ENCODE measurements around the gene PPP1R1C. TPM values are rescaled to one million over a fixed set of nuclear protein-coding genes. Genes with fewer than 3 reads are reported as not detected.

PPP1R1C gene
- total and polyA plus RNA-seq, 4 donors, result 7.8 to 27.3 (median 9.7) TPM

DNA sequence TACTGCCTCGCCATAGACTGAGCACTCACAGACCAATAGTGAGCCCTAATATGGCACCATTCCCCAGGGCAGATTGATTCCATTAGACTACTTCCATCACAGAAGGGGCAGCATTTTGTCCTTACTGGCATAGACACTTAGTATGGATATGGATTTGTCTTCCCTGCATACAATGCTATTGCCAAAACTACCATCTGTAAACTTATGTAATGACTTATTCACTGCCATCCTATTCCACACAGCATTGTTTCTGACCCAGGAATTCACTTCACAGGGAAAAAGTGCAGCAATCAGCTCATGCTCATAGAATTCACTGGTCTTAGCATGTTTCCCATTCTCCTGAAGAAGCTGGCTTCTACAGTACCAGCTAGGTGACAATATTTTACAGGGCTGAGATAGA lies 179.0 kb downstream of the PPP1R1C start:
- WGBS (ENCODE audit: insufficient coverage), result no CpG with 5 or more reads among the region's 1 CpG
- DNase-seq (ENCODE audit: low read depth in 4 of 6, low spot score in 6 of 6), result no peak
- H3K9me3 ChIP-seq (ENCODE audit: control insufficient read depth, insufficient read depth, low read length), result no peaks in the 10 kb centered on the region
- no peaks in the 10 kb centered on the region for H3K36me3 ChIP-seq (ENCODE audit: control insufficient read depth, insufficient read depth, low read length)
- no peaks in the 10 kb centered on the region for H3K27me3 ChIP-seq (ENCODE audit: control insufficient read depth, insufficient read depth, low read length)
- H3K4me3 ChIP-seq (ENCODE audit: low read depth, low read length), result no peak overlapping the region
- H3K27ac ChIP-seq (ENCODE audit: low read depth, low read length), result no peak overlapping the region
- no peaks in the 10 kb centered on the region for H3K4me1 ChIP-seq (ENCODE audit: control insufficient read depth, insufficient read depth, low read length)

DNA sequence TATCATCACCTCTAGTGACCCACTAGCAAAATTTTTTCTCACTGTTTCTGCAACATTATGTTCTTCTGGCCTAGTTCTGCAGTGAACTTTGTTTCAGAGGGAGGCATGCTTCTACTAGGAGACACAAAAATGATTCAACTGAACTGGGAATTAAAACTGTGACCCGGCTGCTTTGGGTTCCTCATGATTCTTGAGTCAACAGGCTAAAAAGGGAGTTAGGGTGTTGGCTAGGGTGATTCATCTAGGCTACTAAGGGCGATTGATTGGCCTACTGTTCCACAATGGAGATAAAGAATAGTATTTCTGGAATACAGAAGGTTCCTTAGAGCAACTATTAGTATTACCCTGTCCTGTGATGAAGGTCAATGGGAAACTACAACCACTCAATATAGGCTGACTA lies 179.5 kb downstream of the PPP1R1C start:
- no peak for DNase-seq (ENCODE audit: low read depth in 4 of 6, low spot score in 6 of 6)
- Histone ChIP-seq H3K9me3 (ENCODE audit: control insufficient read depth, insufficient read depth, low read length) (no peaks in the 10 kb centered on the region), H3K27me3 (ENCODE audit: control insufficient read depth, insufficient read depth, low read length) (no peaks in the 10 kb centered on the region), H3K27ac (ENCODE audit: low read depth, low read length) (no peak overlapping the region), H3K36me3 (ENCODE audit: control insufficient read depth, insufficient read depth, low read length) (no peaks in the 10 kb centered on the region), H3K4me3 (ENCODE audit: low read depth, low read length) (no peak overlapping the region), H3K4me1 (ENCODE audit: control insufficient read depth, insufficient read depth, low read length) (no peaks in the 10 kb centered on the region)
- WGBS (ENCODE audit: insufficient coverage), result 100% methylated on average over 1 of the region's 2 CpGs

DNA sequence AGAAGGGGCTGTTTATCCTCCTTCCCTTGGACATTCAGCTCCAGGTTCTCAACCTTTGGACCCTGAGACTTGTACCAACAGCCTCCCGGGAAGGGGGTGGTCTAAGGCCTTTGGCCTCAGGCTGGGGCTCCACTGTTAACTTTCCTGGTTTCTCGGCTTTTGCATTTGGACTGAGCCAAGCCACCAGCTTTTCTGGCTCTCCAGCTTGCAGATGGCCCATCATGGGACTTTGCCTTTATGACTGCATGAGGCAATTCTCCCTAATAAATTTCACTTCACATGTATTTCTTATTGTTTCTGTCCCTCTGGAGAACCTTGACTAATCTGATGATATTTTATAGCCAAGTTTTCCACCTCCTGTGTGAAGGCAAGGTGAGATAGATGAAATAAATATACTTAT lies 180.8 kb downstream of the PPP1R1C start:
- 88% methylated on average over 2 of the region's 2 CpGs for WGBS (ENCODE audit: insufficient coverage)
- Histone ChIP-seq H3K4me1 (ENCODE audit: control insufficient read depth, insufficient read depth, low read length) (no peaks in the 10 kb centered on the region), H3K36me3 (ENCODE audit: control insufficient read depth, insufficient read depth, low read length) (no peaks in the 10 kb centered on the region), H3K4me3 (ENCODE audit: low read depth, low read length) (no peak overlapping the region), H3K9me3 (ENCODE audit: control insufficient read depth, insufficient read depth, low read length) (no peaks in the 10 kb centered on the region), H3K27ac (ENCODE audit: low read depth, low read length) (no peak overlapping the region), H3K27me3 (ENCODE audit: control insufficient read depth, insufficient read depth, low read length) (no peaks in the 10 kb centered on the region)
- no peak for DNase-seq (ENCODE audit: low read depth in 4 of 6, low spot score in 6 of 6)

DNA sequence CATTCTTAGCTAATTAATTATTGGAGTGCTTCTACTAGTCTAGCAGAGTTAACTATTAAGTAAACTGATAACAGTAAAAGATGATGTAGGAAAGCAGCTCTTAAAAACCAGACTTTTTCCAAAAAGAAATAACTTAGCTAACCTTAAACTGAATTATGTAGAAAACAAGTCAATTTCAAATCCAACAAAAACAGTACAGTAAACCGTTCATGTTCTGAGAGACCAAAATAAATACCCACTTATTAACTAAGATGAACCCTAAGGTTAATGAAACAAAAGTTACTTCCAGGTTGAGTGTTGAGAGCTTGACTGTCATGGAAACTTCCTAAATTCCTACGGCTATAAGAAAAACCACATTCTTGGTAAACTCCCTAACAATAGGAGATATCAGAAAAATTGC lies 181.2 kb downstream of the PPP1R1C start:
- no peak overlapping the region for H3K4me3 ChIP-seq (ENCODE audit: low read depth, low read length)
- no peak for DNase-seq (ENCODE audit: low read depth in 4 of 6, low spot score in 6 of 6)
- H3K4me1 ChIP-seq (ENCODE audit: control insufficient read depth, insufficient read depth, low read length), result no peaks in the 10 kb centered on the region
- H3K27me3 ChIP-seq (ENCODE audit: control insufficient read depth, insufficient read depth, low read length), result no peaks in the 10 kb centered on the region
- no peaks in the 10 kb centered on the region for H3K9me3 ChIP-seq (ENCODE audit: control insufficient read depth, insufficient read depth, low read length)
- H3K36me3 ChIP-seq (ENCODE audit: control insufficient read depth, insufficient read depth, low read length), result no peaks in the 10 kb centered on the region
- H3K27ac ChIP-seq (ENCODE audit: low read depth, low read length), result no peak overlapping the region
- WGBS (ENCODE audit: insufficient coverage), result no CpG with 5 or more reads among the region's 2 CpGs

Small RNA genes within 50 kb of the gene (small RNA-seq; reads per million reads assigned to genes)
- gene RNA5SP113 (ENCODE audit: low replicate concordance), result not detected

Other genes with a start within 250 kb of the PPP1R1C start
- gene ITPRID2, start 94.1 kb upstream of the PPP1R1C start, total RNA-seq, result 100 to 1,000 TPM; 158 to 164 TPM
- gene ITPRID2, start 94.1 kb upstream of the PPP1R1C start, polyA plus RNA-seq (ENCODE audit: insufficient read length in 2 of 2), result 10 to 100 TPM; 73.9 to 84.0 TPM